K562 (cell line): ENCODE measurements around the gene TMEM222. TPM values are rescaled to one million over a fixed set of nuclear protein-coding genes. Genes with fewer than 3 reads are reported as not detected.

Experiments
- ATAC-seq: fragments of 200-7000 bp; cut with Tn5 transposase; 3 replicates; pipeline ENCODE4 v1.9.1; 2020; ENCODE audit warnings: moderate library complexity
- BruUV-seq: library from RNA; stranded (reverse); fragments of 400-500 nt; replicated peaks from 2 replicates; lab custom pipeline; 2021; lab: Mats Ljungman, UMichigan
- CTCF ChIA-PET: fragments of 300-600 bp; formaldehyde crosslinking; extraction: SDS; loops from one replicate; lab custom pipeline; 2021; ENCODE audit warnings: low intra/inter-chr PET ratio; lab: Yijun Ruan, JAX
- POLR2A ChIA-PET: fragments of 300-600, 350-650 bp; sonication (Branson Sonifier 250); formaldehyde crosslinking; extraction: SDS; loops from one replicate; lab custom pipeline; 2021; ENCODE audit warnings: antibody characterized with exemption, inconsistent platforms; lab: Yijun Ruan, JAX
- DNase-seq, 4 experiments: peaks; one replicate each; pipeline versions ENCODE4 v3.0.0 to v3.0.0-alpha.2; 2011 to 2018; ENCODE audit warnings: low spot score in 3 of 4, mixed read lengths in 3 of 4; ENCODE audit errors: extremely low read depth in 1 of 4
- FAIRE-seq: peaks from 2 replicates; lab custom pipeline; 2011; peaks lifted over from hg19 to GRCh38; lab: Jason Lieb, UNC
- H2AFZ ChIP-seq: 2 replicates; pipeline ENCODE4 v1.6.0; 2011; ENCODE audit warnings: low read depth, low read length, control low read depth, inconsistent platforms
- H3K27ac ChIP-seq: fragments of 200-600 bp; 3 replicates; pipeline ENCODE4 v1.8.0; 2011; ENCODE audit warnings: low read depth, mild to moderate bottlenecking, control low read depth, inconsistent platforms, low read length, moderate library complexity, mixed read lengths; ENCODE audit errors: extremely low read depth
- H3K27me3 ChIP-seq, 2 experiments: fragments of 300-600 bp in 1 of 2; 2 replicates in 1 of 2; 3 replicates in 1 of 2; pipeline versions ENCODE4 v1.6.0 to v1.8.0; 2011; ENCODE audit warnings: inconsistent platforms in 2 of 2, low read length in 2 of 2, mild to moderate bottlenecking in 1 of 2, mixed read lengths in 1 of 2, moderate library complexity in 1 of 2; ENCODE audit not compliant: control insufficient read depth in 2 of 2, insufficient read depth in 2 of 2
- H3K36me3 ChIP-seq: fragments of 300-600 bp; 3 replicates; pipeline ENCODE4 v1.8.0; 2011; ENCODE audit warnings: mild to moderate bottlenecking, low read length, inconsistent platforms; ENCODE audit not compliant: control insufficient read depth, insufficient read depth
- H3K4me1 ChIP-seq, 2 experiments: fragments of 200-600 bp in 1 of 2; replicated peaks in 1 of 2; 2 replicates in 1 of 2; 3 replicates in 1 of 2; pipeline versions ENCODE4 v1.5.1 to v1.8.0; 2011; ENCODE audit warnings: inconsistent platforms in 2 of 2, low read length in 2 of 2, mild to moderate bottlenecking in 1 of 2, mixed read lengths in 1 of 2, moderate library complexity in 1 of 2; ENCODE audit not compliant: control insufficient read depth in 2 of 2, insufficient read depth in 2 of 2
- H3K4me2 ChIP-seq: 2 replicates; pipeline ENCODE4 v1.6.1; 2011; ENCODE audit warnings: low read length, control low read depth, inconsistent platforms, mixed read lengths; ENCODE audit not compliant: insufficient read depth
- H3K4me3 ChIP-seq: fragments of 200-600 bp; sonication (generic), shearing (Covaris generic); 2 replicates; pipeline ENCODE4 v1.5.1; 2016; ENCODE audit warnings: control low read depth, inconsistent platforms
- H3K79me2 ChIP-seq: fragments of 200-600 bp; 3 replicates; pipeline ENCODE4 v1.8.0; 2011; ENCODE audit warnings: low read length, inconsistent platforms; ENCODE audit not compliant: control insufficient read depth, insufficient read depth
- H3K9ac ChIP-seq, 2 experiments: 2 replicates each; pipeline versions ENCODE4 v1.6.0 to v1.6.1; 2011; ENCODE audit warnings: low read depth in 2 of 2, low read length in 2 of 2, control low read depth in 1 of 2, inconsistent platforms in 1 of 2, mild to moderate bottlenecking in 1 of 2, mixed read lengths in 1 of 2; ENCODE audit not compliant: insufficient read depth in 1 of 2
- H3K9me1 ChIP-seq: one replicate; pipeline ENCODE4 v1.6.0; 2011; ENCODE audit warnings: inconsistent platforms, mild to moderate bottlenecking, low read length, moderate library complexity; ENCODE audit not compliant: control insufficient read depth, insufficient read depth
- H3K9me3 ChIP-seq: replicated peaks from 2 replicates; pipeline ENCODE4 v1.5.1; 2011; ENCODE audit warnings: low read depth, low read length, inconsistent platforms; ENCODE audit not compliant: control insufficient read depth, insufficient read depth
- H4K20me1 ChIP-seq: replicated peaks from 2 replicates; pipeline ENCODE4 v1.6.1; 2011; ENCODE audit warnings: low read length, inconsistent platforms, mixed read lengths; ENCODE audit not compliant: control insufficient read depth, insufficient read depth
- PHB2 ChIP-seq: fragments of 450-650 bp; IDR thresholded peaks from 2 replicates; pipeline ENCODE4 v1.6.1; 2017; ENCODE audit warnings: low read depth
- POU5F1 ChIP-seq: fragments of 150-350 bp; IDR thresholded peaks from 2 replicates; pipeline ENCODE4 v1.6.1; 2014; ENCODE audit warnings: borderline replicate concordance, low read length, low read depth, mild to moderate bottlenecking; ENCODE audit not compliant: partially characterized antibody
- RBFOX2 ChIP-seq: fragments of 200-400 bp; formaldehyde crosslinking; IDR thresholded peaks from 2 replicates; pipeline ENCODE4 v1.6.1; 2017; ENCODE audit warnings: low read depth, mild to moderate bottlenecking, low read length, moderate library complexity
- SAP30 ChIP-seq: fragments of 200-600 bp; sonication (generic); IDR thresholded peaks from 2 replicates; pipeline ENCODE4 v1.6.1; 2012; ENCODE audit warnings: borderline replicate concordance, low read depth, mild to moderate bottlenecking, moderate library complexity, low read length, control low read depth, inconsistent platforms; ENCODE audit not compliant: insufficient read depth, poor library complexity, severe bottlenecking
- ZBTB1 ChIP-seq: sonication (generic); formaldehyde crosslinking; IDR thresholded peaks from 2 replicates; pipeline ENCODE4 v1.8.1; 2023; ENCODE audit warnings: missing genetic modification reagents, low read depth, mild to moderate bottlenecking, borderline replicate concordance
- ZFP1 ChIP-seq: fragments of 450-650 bp; formaldehyde crosslinking; IDR thresholded peaks from 2 replicates; pipeline ENCODE4 v1.4.0; 2020; ENCODE audit warnings: mild to moderate bottlenecking, mixed read lengths
- ZNF212 ChIP-seq: fragments of 450-650 bp; formaldehyde crosslinking; IDR thresholded peaks from 2 replicates; pipeline ENCODE4 v1.4.0; 2020; ENCODE audit warnings: mild to moderate bottlenecking
- WGBS: fragments of 100-300 bp; shearing (Covaris generic); methylation state at CpG from one replicate; pipeline ENCODE4 v1.1.6; 2016; ENCODE audit warnings: low coverage, mixed read lengths; ENCODE audit not compliant: insufficient coverage; ENCODE audit errors: missing lambda C conversion rate; 5-methylcytosine and 5-hydroxymethylcytosine counted together
- in situ Hi-C: fragments of 300-500 bp; cut with MboI; formaldehyde crosslinking; loops from 4 replicates; pipeline ENCODE4 v1.15.0; 2018; ENCODE audit warnings: inconsistent platforms, mixed read lengths
- intact Hi-C: fragments of 100-400 bp; cut with micrococcal nuclease; formaldehyde crosslinking; loops from 2 replicates; pipeline ENCODE4 v1.14.2; 2022
- polyA plus RNA-seq, 8 experiments: library from polyadenylated mRNA; depleted of rRNA in 4 of 8; stranded (reverse) in 5 of 8; unstranded in 3 of 8; fragments of >200 nt; fragmentation: Nextera tagmentation in 2 of 8; fragmentation: Illumina TruSeq in 1 of 8; extraction: Ambion mirVana in 2 of 8; extraction: Trizol in 1 of 8; gene quantifications; 2 replicates each; pipeline versions ENCODE4 v1.2.1 to v1.2.3, GENCODE V29; 2011 to 2014; ENCODE audit warnings: inconsistent platforms in 1 of 8, missing spikeins in 1 of 8
- total RNA-seq, 7 experiments: library from RNA; depleted of rRNA in 6 of 7; stranded (reverse); fragments of >200 nt in 6 of 7; fragmentation: Illumina TruSeq in 2 of 7; extraction: Trizol in 2 of 7; gene quantifications; 2 replicates each; pipeline versions ENCODE4 v1.2.1 to v1.2.3, GENCODE V29; 2011 to 2021; ENCODE audit warnings: low replicate concordance in 1 of 7

The TMEM222 gene
- total and polyA plus RNA-seq, 9 of the 15 experiments (the other 6 are each of a cell fraction or from before 2014, with no cell fraction given): 6.9 to 48.0 (median 32.8) TPM

GRCh38 chr1:27322569-27323240 is 742 bp downstream of the TMEM222 start (continued):
- TF ChIP-seq ZFP1 (no peak), RBFOX2 (no peak), POU5F1 (no peak)

- in situ Hi-C loops (no loop called here), intact Hi-C loops (no loop called here)
- H3K4me1 ChIP-seq: peaks cover 8 to 12% of the 10 kb centered on the region in 2 experiments
- H3K36me3 ChIP-seq: peaks cover 62% of the 10 kb centered on the region
- no peaks in the 10 kb centered on the region for H3K9me1 ChIP-seq
- ChIA-PET POLR2A (interaction anchor here (0.8 kb wide), 1 partner anchor 129 kb away, joined by 3 read pairs; no protein-coding TSS in a partner anchor), CTCF (no interaction called here)
- no peaks in the 10 kb centered on the region for H3K9me3 ChIP-seq
- WGBS: 95% methylated on average over 14 of the region's 15 CpGs
- no peak for TF ChIP-seq ZNF212 (CRISPR knock-in tag)
- no peak for TF ChIP-seq PHB2
- no peak for TF ChIP-seq ZBTB1 (CRISPR knock-in tag)
- no peak for TF ChIP-seq SAP30
- peaks cover 74% of the 10 kb centered on the region for H3K79me2 ChIP-seq
- no TSS peak for BruUV-seq
- H3K4me2 ChIP-seq: no peak overlapping the region
- DNase-seq: no peak
- no peak overlapping the region for H3K4me3 ChIP-seq
- peaks cover 9% of the 10 kb centered on the region; the same call in 1 of the 2 replicates for H4K20me1 ChIP-seq
- no peaks in the 10 kb centered on the region for H3K27me3 ChIP-seq
- no peak overlapping the region for H3K27ac ChIP-seq
- FAIRE-seq: no peak
- ATAC-seq: no peak
- no peak overlapping the region for H2AFZ ChIP-seq
- H3K9ac ChIP-seq: no peak overlapping the region
These were observed 3.3 kb downstream of the TMEM222 start for GRCh38 chr1:27325286-27325685.
